Endothelial cell of umbilical vein (primary cell): ENCODE results near the gene TUBB1. TPM values are rescaled to one million over a fixed set of nuclear protein-coding genes. Genes with fewer than 3 reads are reported as not detected.

Experiments
- BruUV-seq: library from RNA; stranded (reverse); fragments of 400-500 nt; replicated peaks from 2 replicates; lab custom pipeline; 2021; lab: Mats Ljungman, UMichigan
- CTCF ChIA-PET: fragments of 300-600, 350-600 bp; sonication (Branson Sonifier 250); formaldehyde crosslinking; loops from one replicate; lab custom pipeline; 2021; ENCODE audit warnings: antibody characterized with exemption, inconsistent platforms; lab: Charles Lee
- POLR2A ChIA-PET: fragments of 300-600, 350-600 bp; sonication (Branson Sonifier 250); formaldehyde crosslinking; loops from one replicate; lab custom pipeline; 2021; ENCODE audit warnings: antibody characterized with exemption, inconsistent platforms; lab: Charles Lee
- DNase-seq: peaks from one replicate; pipeline ENCODE4 v3.0.0-alpha.2; 2011; ENCODE audit warnings: low read depth, low spot score
- FAIRE-seq: peaks from 2 replicates; lab custom pipeline; 2011; peaks lifted over from hg19 to GRCh38; lab: Jason Lieb, UNC
- H2AFZ ChIP-seq: 2 replicates; pipeline ENCODE4 v1.6.0; 2012; ENCODE audit warnings: low read depth, low read length, control low read depth, inconsistent platforms
- H3K27ac ChIP-seq: 2 replicates; pipeline ENCODE4 v1.5.1; 2011; ENCODE audit warnings: low read depth, mild to moderate bottlenecking, control low read depth, low read length, moderate library complexity; ENCODE audit not compliant: insufficient read depth
- H3K27me3 ChIP-seq, 2 experiments: 2 replicates each; pipeline versions ENCODE4 v1.6.0 to v1.6.1; 2011; ENCODE audit warnings: low read length in 2 of 2, mixed read lengths in 1 of 2; ENCODE audit not compliant: control insufficient read depth in 2 of 2, insufficient read depth in 2 of 2
- H3K36me3 ChIP-seq, 2 experiments: 2 replicates in 1 of 2; 3 replicates in 1 of 2; pipeline ENCODE4 v1.5.1; 2011; ENCODE audit warnings: low read length in 2 of 2, mild to moderate bottlenecking in 1 of 2, moderate library complexity in 1 of 2; ENCODE audit not compliant: control insufficient read depth in 2 of 2, insufficient read depth in 2 of 2; ENCODE audit errors: extremely low read depth in 1 of 2
- H3K4me1 ChIP-seq: 3 replicates; pipeline ENCODE4 v1.5.1; 2011; ENCODE audit warnings: mild to moderate bottlenecking, low read length; ENCODE audit not compliant: control insufficient read depth, insufficient read depth; ENCODE audit errors: extremely low read depth
- H3K4me2 ChIP-seq: 2 replicates; pipeline ENCODE4 v1.6.1; 2011; ENCODE audit warnings: low read length, control low read depth, mixed read lengths; ENCODE audit not compliant: insufficient read depth
- H3K4me3 ChIP-seq, 3 experiments: fragments of 200-600 bp in 1 of 3; sonication (generic), shearing (Covaris generic) in 1 of 3; replicated peaks in 1 of 3; 2 replicates each; pipeline ENCODE4 v1.5.1; 2011 to 2016; ENCODE audit warnings: control low read depth in 3 of 3, low read length in 3 of 3, mild to moderate bottlenecking in 2 of 3, inconsistent platforms in 1 of 3, low read depth in 1 of 3, moderate library complexity in 1 of 3; ENCODE audit not compliant: insufficient read depth in 1 of 3
- H3K79me2 ChIP-seq: 2 replicates; pipeline ENCODE4 v1.6.0; 2012; ENCODE audit warnings: low read length, inconsistent platforms; ENCODE audit not compliant: control insufficient read depth, insufficient read depth
- H3K9ac ChIP-seq: replicated peaks from 2 replicates; pipeline ENCODE3; 2011; ENCODE audit warnings: low read length, control low read depth; ENCODE audit not compliant: insufficient read depth; ENCODE audit errors: extremely low read depth
- H3K9me1 ChIP-seq: replicated peaks from 3 replicates; pipeline ENCODE4 v1.6.0; 2011; ENCODE audit warnings: mild to moderate bottlenecking, low read length; ENCODE audit not compliant: control insufficient read depth, insufficient read depth; ENCODE audit errors: extremely low read depth
- H3K9me3 ChIP-seq: replicated peaks from 2 replicates; pipeline ENCODE4 v1.5.1; 2012; ENCODE audit warnings: low read length, inconsistent platforms; ENCODE audit not compliant: control insufficient read depth, insufficient read depth
- H4K20me1 ChIP-seq: replicated peaks from 2 replicates; pipeline ENCODE3; 2011; ENCODE audit warnings: mild to moderate bottlenecking, low read length; ENCODE audit not compliant: control insufficient read depth, insufficient read depth; ENCODE audit errors: extremely low read depth
- CTCF ChIP-seq, 2 donors: IDR thresholded peaks; 1 replicate in 1 of 2; 2 replicates in 1 of 2; pipeline ENCODE4 v1.5.1; 2011; ENCODE audit warnings: low read length in 2 of 2, mild to moderate bottlenecking in 2 of 2, moderate library complexity in 2 of 2, control low read depth in 1 of 2, inconsistent platforms in 1 of 2, low read depth in 1 of 2; ENCODE audit not compliant: insufficient read depth in 1 of 2; ENCODE audit errors: extremely low read depth in 1 of 2
- EZH2 ChIP-seq: IDR thresholded peaks from 2 replicates; pipeline ENCODE4 v1.6.1; 2012; ENCODE audit warnings: borderline replicate concordance, low read depth, mild to moderate bottlenecking, moderate library complexity, low read length, inconsistent platforms; ENCODE audit not compliant: severe bottlenecking
- FOS ChIP-seq: IDR thresholded peaks from 2 replicates; pipeline ENCODE4 v1.6.1; 2011; ENCODE audit warnings: mild to moderate bottlenecking, low read length, moderate library complexity, borderline replicate concordance; ENCODE audit not compliant: insufficient read depth
- GATA2 ChIP-seq: IDR thresholded peaks from 2 replicates; pipeline ENCODE4 v1.7.0; 2011; ENCODE audit warnings: low read depth, mild to moderate bottlenecking, moderate library complexity, mixed read lengths, low read length; ENCODE audit not compliant: insufficient read length, insufficient read depth
- JUN ChIP-seq: IDR thresholded peaks from 2 replicates; pipeline ENCODE4 v1.6.1; 2011; ENCODE audit warnings: borderline replicate concordance, low read depth; ENCODE audit not compliant: insufficient read length, insufficient read depth
- MAX ChIP-seq: IDR thresholded peaks from 2 replicates; pipeline ENCODE4 v1.6.1; 2011; ENCODE audit not compliant: insufficient read depth, insufficient read length
- MYC ChIP-seq: IDR thresholded peaks from one replicate; pipeline ENCODE4 v1.6.1; 2011; ENCODE audit warnings: mild to moderate bottlenecking, low read depth, low read length
- POLR2A ChIP-seq: IDR thresholded peaks from 2 replicates; pipeline ENCODE4 v1.6.1; 2012; ENCODE audit warnings: low read depth, mild to moderate bottlenecking, control low read depth, low read length
- POLR2AphosphoS5 ChIP-seq: IDR thresholded peaks from 2 replicates; pipeline ENCODE4 v1.6.1; 2012; ENCODE audit warnings: low read depth, mild to moderate bottlenecking, control low read depth, low read length, moderate library complexity; ENCODE audit not compliant: insufficient read depth
- dilution Hi-C: fragments of 300-500 bp; cut with MboI; formaldehyde crosslinking; loops from one replicate; pipeline ENCODE4 v1.15.0; 2019; ENCODE audit warnings: low sequenced_read_pairs; ENCODE audit not compliant: extremely low pct_ligation_motif_present
- intact Hi-C: fragments of 100-400 bp; cut with micrococcal nuclease; formaldehyde crosslinking; loops from one replicate; pipeline ENCODE4 v1.10.0; 2022
- polyA plus RNA-seq, 4 experiments: library from polyadenylated mRNA; depleted of rRNA in 3 of 4; stranded (reverse) in 3 of 4; unstranded in 1 of 4; fragments of >200 nt; gene quantifications; 2 replicates each; pipeline versions ENCODE4 v1.2.1 to v1.2.3, GENCODE V29; 2011 to 2012; ENCODE audit warnings: missing spikeins in 1 of 4
- total RNA-seq: library from RNA; stranded (reverse); gene quantifications from 2 replicates; pipeline ENCODE4 v1.2.3, GENCODE V29; 2021

The TUBB1 gene
- total and polyA plus RNA-seq, 2 donors (not counting 3 experiments of a cell fraction or from before 2014, with no cell fraction given): 0.04 TPM; not detected in 1

- intact Hi-C loops (loop anchor here (10.0 kb wide), 2 partner anchors 356 to 934 kb away; partner anchors contain the start of genes FAM217B, PPP1R3D and STX16), dilution Hi-C loops (no loop called here)
- DNase-seq (peak; percentile 75), FAIRE-seq (peak; percentile 4)
- H2AFZ ChIP-seq: peak overlapping the region; percentile 55
- peak overlapping the region; percentile 95 for H3K27ac ChIP-seq
- peak; percentile 3 for TF ChIP-seq POLR2AphosphoS5
- TF ChIP-seq MYC: no peak
- H3K4me1 ChIP-seq: peaks cover 31% of the 10 kb centered on the region
- H3K79me2 ChIP-seq: peaks cover 14% of the 10 kb centered on the region
- H3K9ac ChIP-seq: peak overlapping the region; percentile 71
- no peaks in the 10 kb centered on the region for H3K9me3 ChIP-seq
- peak overlapping the region; percentile 32 for H3K4me2 ChIP-seq
- no peaks in the 10 kb centered on the region for H4K20me1 ChIP-seq
- ChIA-PET CTCF (interaction anchor here (0.6 to 2.0 kb wide), 4 partner anchors 22 to 1501 kb away, joined by 3 to 7 read pairs (median 4); partner anchors contain the start of gene ATP5F1E), POLR2A (interaction anchor here (0.7 to 1.8 kb wide), 2 partner anchors 22 to 828 kb away, joined by 5 to 13 read pairs; partner anchors contain the start of gene ATP5F1E)
- no peaks in the 10 kb centered on the region for H3K9me1 ChIP-seq
- no peak overlapping the region for H3K4me3 ChIP-seq
- no peaks in the 10 kb centered on the region for H3K36me3 ChIP-seq
- H3K27me3 ChIP-seq: no peaks in the 10 kb centered on the region
- BruUV-seq: TSS peak; percentile 12
Measured at GRCh38 chr20:59010321-59010994, 8.8 kb upstream of the TUBB1 start.

- ChIA-PET POLR2A (interaction anchor here (1.8 kb wide), 1 partner anchor 21 kb away, joined by 13 read pairs; the partner anchor contains the start of gene ATP5F1E), CTCF (interaction anchor here (0.7 to 2.0 kb wide), 4 partner anchors 18 to 1502 kb away, joined by 3 to 7 read pairs (median 5); partner anchors contain the start of gene ATP5F1E)
- TF ChIP-seq GATA2 (peak; percentile 41), MAX (peak; percentile 42), FOS (no peak), POLR2A (peak; percentile 50), EZH2 (no peak), CTCF (IDR thresholded peaks at IDR 0.05; ENCODE audit: extremely low read depth in 1 of 2, insufficient read depth in 1 of 2, low read depth in 1 of 2, low read length in 2 of 2) (no peak), JUN (peak; percentile 39)
- Histone ChIP-seq H3K4me3 (no peak overlapping the region), H2AFZ (peak overlapping the region; percentile 20), H3K36me3 (no peaks in the 10 kb centered on the region), H4K20me1 (no peaks in the 10 kb centered on the region), H3K9me1 (no peaks in the 10 kb centered on the region), H3K9me3 (no peaks in the 10 kb centered on the region), H3K27ac (peak overlapping the region; percentile 95), H3K9ac (peak overlapping the region; percentile 71), H3K4me1 (peaks cover 23% of the 10 kb centered on the region), H3K27me3 (no peaks in the 10 kb centered on the region), H3K79me2 (peaks cover 7% of the 10 kb centered on the region), H3K4me2 (peak overlapping the region; percentile 36)
- intact Hi-C loops (loop anchor here (1.0 to 10.0 kb wide), 7 partner anchors 21 to 934 kb away; partner anchors contain the start of genes ATP5F1E, FAM217B, NELFCD and PPP1R3D), dilution Hi-C loops (no loop called here)
- TSS peak; percentile 39 for BruUV-seq
- FAIRE-seq (peak; percentile 99), DNase-seq (peak; percentile 98)
Measured at GRCh38 chr20:59010995-59011873, 8.0 kb upstream of the TUBB1 start.
